ENCODE data around the gene SCART1.

- TF ChIP-seq CTCF (IDR thresholded peaks at IDR 0.05; ENCODE audit: insufficient read depth, low read length, poor library complexity, severe bottlenecking) (no peak), EZH2phosphoT487 (conservative IDR thresholded peaks at IDR 0.05; ENCODE audit: low read length) (no peak)
Observed at GRCh38 chr10:133439517-133440461, 14.0 kb upstream of the SCART1 start.

All from SU-DHL-6 (cell line).